GM19025 (cell line): Measurements from ENCODE around the gene SEMA3E.

Experiments
- ATAC-seq: cut with Tn5 transposase; IDR thresholded peaks from one replicate; pipeline ENCODE4 v1.9.1; 2021; ENCODE audit warnings: mild to moderate bottlenecking, low read depth, moderate library complexity; ENCODE audit not compliant: unreplicated experiment

The SEMA3E gene

DNA sequence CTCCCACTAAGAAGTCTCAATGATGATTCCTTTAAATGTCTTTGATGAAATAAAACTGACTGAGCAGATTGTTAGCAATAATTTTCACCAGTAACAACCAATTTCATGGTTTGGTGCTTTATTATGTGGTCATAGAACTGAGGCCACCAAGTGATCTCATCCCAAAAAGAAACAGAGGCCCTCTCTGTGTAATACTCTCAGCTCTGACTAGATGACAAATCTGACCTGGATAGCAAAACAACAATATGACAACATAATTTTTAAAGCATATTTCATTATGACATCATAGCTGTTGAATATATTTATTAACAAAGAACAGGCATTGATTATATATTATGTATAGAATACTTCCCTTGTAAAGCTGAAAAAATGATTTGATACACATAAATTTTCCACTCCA, 5.9 kb downstream of the SEMA3E start:
- no peak for ATAC-seq

DNA sequence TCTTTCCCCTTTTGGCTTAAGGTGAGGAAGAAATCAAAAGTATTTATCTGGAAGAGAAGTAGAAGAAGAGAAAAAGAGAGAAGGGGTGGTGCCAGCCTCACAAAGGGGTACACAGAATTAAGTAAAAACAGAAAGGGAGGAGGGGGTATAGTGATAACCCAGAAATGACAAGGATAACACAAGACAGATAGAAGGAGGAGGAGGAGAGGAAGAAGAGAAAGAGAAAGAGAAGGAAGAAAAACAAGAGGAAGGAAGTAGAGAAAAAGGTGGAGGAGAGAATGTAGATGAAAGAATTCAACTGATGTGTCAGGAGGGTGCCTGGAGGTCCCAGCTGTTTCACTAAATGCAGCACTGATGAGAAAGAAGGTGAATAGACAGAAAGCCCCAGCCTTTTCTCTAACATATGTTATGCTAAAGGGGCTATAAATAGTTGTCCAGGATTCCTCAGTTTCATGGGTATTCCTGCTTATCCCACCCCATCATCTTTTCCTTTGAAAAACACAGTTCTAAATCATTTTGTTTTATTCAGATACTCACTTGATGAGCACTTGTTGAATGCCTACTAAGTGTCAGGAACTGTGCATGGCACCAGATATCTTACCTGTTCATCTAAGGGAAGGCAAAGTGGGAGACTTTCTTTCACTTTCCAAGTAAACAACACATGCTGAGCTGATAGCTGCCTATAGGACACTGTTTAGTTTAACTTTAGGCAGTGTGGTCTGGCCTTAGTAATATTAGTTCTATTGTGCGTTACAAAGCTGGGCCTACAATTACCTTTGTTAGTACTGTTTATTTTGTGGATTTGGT, 8.0 kb downstream of the SEMA3E start:
- ATAC-seq = no peak

GRCh38 chr7:83640240-83640639, 8.7 kb downstream of the SEMA3E start:
- no peak for ATAC-seq

- no peak for ATAC-seq
These were observed 15.4 kb downstream of the SEMA3E start for GRCh38 chr7:83633516-83633915.

- ATAC-seq = no peak
These were observed 19.6 kb downstream of the SEMA3E start for GRCh38 chr7:83629117-83629880.

DNA sequence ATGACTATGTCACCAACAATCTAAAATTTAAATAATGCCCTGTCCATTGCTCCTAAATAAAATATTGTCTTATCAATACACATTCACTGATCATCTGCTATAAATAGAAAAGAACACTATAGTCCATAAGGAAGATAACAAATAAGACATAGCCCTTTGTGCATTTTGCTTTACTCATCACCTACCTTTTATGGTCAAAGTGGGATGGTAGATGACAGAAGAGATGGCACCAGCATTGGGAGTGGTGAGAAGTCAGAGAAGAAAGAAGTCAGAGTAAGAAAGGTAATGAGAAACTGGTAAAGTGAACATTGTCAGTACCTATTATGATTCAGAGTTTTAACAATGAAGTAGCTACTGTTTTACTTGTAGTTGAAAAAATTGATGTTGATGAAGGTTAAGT, 31.1 kb downstream of the SEMA3E start:
- no peak for ATAC-seq

GRCh38 chr7:83614112-83614511, 34.8 kb downstream of the SEMA3E start:
- no peak for ATAC-seq

DNA sequence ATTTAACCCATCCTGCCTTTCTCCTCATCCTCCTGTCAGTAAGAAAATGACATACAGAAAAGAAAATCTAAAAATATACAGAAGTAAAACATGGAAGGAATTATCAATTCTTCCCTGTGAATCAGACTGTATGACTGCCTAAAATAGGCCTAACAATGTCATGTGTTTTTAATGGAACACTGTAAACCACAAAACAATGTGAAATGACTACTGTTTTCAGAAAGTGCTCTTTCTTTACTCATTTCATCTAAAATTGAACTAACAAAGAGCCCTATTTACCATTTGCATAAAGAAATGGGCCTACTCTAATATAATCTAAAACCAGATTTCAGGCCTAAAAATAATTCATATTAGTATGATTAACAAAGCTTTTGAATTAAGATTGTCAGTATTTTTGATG, 35.7 kb downstream of the SEMA3E start:
- ATAC-seq = no peak

DNA sequence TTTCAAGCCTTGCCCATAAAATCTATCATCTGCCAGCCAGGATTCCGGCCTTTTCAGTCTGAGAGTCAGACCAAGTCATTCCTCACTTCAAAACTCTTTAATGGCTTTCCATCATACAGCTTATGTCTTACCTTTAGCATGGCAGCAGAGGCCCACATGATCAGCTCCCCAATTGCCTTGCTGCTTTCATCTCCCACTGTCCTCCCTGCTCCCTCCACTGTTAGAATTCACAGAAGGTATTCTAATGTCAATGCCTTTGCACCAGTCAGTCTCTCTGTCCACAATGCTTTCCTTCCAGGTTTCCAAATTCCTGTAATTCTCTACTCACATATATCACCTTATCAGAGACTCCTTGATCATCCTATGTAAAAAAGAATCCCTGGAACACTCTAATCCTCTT, 37.2 kb downstream of the SEMA3E start:
- no peak for ATAC-seq

DNA sequence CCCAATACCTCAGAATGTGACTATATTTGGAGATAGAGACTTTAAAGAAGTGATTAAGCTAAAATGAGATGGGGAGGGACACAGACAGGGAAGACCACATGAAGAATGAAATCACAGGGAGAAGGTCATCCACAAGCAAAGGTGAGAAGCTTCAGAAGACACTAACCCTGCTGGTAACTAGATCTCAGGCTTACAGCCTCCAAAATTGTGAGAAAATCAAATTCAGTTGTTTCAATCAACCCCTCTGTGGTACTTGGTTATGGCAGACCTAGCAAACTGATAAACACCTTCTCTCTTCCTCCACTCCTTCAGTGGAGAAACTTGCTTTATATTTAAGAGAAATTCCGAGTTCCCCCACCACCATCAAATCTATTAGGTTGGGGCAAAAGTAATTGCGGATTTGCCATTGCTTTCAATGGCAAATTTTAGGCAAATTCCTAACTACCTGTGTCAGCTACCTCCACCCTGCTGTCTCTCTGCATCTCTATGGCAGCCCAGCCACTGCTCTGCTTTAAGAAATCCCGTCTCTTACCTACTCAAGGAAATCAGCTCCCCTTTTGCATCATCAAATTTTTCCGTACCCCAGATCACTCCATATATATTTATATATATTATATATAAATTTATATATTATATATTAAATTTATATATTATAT, 38.2 kb downstream of the SEMA3E start:
- no peak for ATAC-seq

- no peak for ATAC-seq
These were observed 40.2 kb downstream of the SEMA3E start for GRCh38 chr7:83608716-83609115.

GRCh38 chr7:83603649-83604048, 45.3 kb downstream of the SEMA3E start:
- no peak for ATAC-seq

DNA sequence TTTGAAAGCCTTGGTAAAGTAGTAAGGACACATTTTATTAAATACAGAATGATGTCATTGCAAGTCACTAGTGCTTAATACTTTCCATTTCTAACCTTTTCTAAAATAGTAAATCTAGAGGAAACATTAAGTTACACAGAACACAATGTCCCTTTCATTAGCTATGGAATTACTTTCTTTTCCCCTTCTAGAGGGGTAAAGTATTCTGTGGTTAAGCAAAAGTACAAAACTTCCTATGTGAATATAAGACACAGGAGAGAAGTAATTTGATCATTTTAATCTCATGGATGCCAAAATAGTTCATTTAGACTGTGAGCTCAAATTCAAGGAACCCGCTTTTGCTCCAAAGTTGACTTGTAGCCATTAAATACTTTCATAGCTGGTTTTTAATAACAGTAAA, 49.8 kb downstream of the SEMA3E start:
- ATAC-seq = no peak

GRCh38 chr7:83593921-83594475, 54.9 kb downstream of the SEMA3E start:
- no peak for ATAC-seq

DNA sequence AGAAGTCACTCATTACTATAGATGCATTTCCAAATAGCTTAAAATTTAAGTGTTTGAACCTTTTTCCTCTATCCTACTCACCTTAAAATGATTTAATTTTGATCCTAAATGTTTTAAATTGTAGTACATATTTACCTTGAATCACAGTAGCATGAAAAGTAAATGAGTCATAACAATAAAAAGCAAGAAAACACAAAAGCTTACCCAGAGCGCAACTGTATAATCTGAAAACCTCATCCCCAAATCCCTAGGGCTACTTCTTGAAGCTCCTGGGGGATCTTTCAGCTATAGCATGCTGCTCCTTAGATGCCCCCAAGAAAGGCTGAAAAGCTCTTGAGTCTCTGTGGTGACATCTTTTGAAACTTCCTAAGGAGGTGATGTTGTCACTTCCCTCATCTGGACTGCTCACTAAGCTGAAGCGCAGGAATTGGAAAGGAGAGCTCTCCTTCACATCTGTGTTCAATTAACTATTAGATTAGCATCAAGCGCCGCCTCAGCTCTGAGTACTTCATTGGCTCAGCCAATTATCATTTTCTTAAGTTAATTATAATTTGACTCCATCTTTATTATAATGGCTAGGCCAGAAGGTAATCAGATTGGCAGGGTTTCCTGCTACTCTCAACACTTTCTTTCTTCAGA, 60.2 kb downstream of the SEMA3E start:
- ATAC-seq = no peak

DNA sequence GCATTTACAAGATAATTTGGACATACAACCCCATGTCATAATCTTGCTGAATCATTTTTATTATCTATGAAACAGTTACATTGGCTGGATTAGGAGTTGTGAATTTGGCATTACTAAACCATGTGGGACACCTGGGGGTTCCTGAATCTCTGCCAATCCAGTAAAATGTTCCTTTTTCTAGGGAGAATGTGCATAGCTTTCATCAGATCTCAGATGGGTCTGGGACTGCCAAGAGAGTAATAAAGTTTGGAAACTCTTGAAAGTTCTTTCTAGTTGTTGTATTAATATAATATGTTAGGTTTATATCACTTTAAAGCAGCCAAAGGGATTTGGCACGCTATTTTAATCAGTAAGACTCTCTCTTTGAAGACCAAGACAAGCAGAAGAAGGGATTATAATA, 62.7 kb downstream of the SEMA3E start:
- ATAC-seq = no peak

DNA sequence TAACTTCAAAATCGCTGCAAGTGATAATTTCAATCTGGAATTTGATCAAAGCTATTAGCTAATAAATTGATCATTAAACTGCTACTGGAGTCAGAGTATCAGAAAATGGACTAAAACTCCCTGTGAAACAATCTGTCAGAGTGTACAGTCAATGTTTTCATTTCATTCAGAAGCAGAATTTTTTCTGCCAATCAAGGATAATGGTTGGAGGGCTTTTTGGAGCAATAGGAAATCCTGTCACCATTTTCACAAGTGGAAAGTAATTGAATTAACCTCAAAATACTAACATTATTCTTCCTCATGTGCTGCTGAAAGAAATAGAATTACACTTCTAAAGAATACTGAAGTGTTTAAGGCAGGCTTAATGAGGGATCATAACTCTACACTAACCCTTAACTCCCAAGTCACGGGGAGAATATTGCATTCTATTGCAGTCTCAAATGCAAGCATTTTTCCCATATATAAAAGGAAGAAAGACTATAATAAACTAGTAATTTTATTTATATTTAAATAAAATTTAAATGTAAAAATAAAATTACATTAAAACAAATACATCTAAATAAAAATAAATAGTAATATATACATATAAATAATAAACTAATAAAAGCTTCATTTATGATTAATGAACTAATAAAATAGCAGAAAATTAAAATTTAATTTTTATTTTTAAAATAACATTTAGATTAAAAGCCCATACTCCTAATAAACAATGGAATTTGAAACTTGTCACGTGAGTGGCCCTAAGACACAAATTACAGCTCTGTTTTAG, 67.1 kb downstream of the SEMA3E start:
- ATAC-seq = no peak

GRCh38 chr7:83579740-83580139, 69.2 kb downstream of the SEMA3E start:
- no peak for ATAC-seq

DNA sequence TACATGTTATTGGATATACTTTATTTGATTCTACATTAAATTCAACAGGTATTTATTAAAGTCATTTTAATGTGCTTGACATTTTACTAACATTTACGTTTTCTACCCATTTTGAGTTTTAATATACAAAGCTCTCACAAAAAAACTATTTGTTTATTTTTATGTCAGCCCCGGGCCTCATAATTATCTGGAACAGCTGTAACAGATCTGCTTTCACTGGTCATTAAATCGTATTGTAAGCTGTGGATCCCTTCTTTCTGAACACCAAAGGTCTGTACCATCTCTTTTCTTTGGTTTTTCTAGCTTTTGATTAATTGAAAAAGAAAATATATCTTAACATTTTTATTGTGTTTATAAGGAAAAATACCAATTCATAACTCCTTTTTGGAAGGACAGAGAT, 73.5 kb downstream of the SEMA3E start:
- no peak for ATAC-seq

DNA sequence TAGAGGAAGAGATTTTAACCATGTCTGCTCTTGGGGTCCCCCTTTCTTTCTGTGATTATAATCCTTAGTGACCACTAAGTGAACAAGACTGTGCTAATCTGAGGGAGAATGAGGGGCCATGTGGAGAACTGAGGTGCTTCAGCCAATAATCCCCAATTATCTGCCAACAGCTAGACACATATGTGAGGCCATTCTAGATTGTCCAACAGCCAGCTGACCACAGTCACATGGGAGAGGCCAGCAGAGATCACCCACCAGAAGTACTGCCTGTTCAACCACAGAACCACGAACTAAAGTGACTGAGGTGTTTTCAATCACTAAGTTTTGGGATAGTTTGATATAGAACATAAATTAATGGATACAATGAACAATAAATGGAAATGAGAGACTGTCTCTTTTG, 74.3 kb downstream of the SEMA3E start:
- ATAC-seq = no peak
